Neural cell (in vitro differentiated cells): ENCODE results near the gene PLPPR5. TPM values are rescaled to one million over a fixed set of nuclear protein-coding genes. Genes with fewer than 3 reads are reported as not detected.
A peak's percentile ranks its signal among the peaks of the same experiment; 100 is the strongest.

Experiments
- H2AFZ ChIP-seq: fragments of 200-600, 300-800 bp; sonication (generic), shearing (Covaris generic); 2 replicates; pipeline ENCODE4 v1.6.0; 2014; ENCODE audit warnings: low read depth, mild to moderate bottlenecking, antibody characterized with exemption, low read length, moderate library complexity
- H3F3A ChIP-seq: fragments of 200-600 bp; shearing (Covaris generic); 2 replicates; pipeline ENCODE4 v1.6.1; 2016; ENCODE audit warnings: mild to moderate bottlenecking, moderate library complexity, mixed read lengths, antibody characterized with exemption, low read length; ENCODE audit not compliant: insufficient read depth, poor library complexity, severe bottlenecking
- H3K27ac ChIP-seq: fragments of 200-600, 300-800 bp; sonication (generic), shearing (Covaris generic); 2 replicates; pipeline ENCODE4 v1.5.1; 2014; ENCODE audit warnings: mild to moderate bottlenecking, low read length, moderate library complexity
- H3K27me3 ChIP-seq: fragments of 300-800, 200-600 bp; sonication (generic), shearing (Covaris generic); 2 replicates; pipeline ENCODE4 v1.6.0; 2014; ENCODE audit warnings: mild to moderate bottlenecking, low read depth, low read length, moderate library complexity; ENCODE audit not compliant: insufficient read depth
- H3K36me3 ChIP-seq: fragments of 300-800, 200-600 bp; sonication (generic), shearing (Covaris generic); 2 replicates; pipeline ENCODE4 v1.5.1; 2014; ENCODE audit warnings: mild to moderate bottlenecking, antibody characterized with exemption, low read length, moderate library complexity; ENCODE audit not compliant: insufficient read depth
- H3K4me2 ChIP-seq: fragments of 300-800, 200-600 bp; sonication (generic), shearing (Covaris generic); 2 replicates; pipeline ENCODE4 v1.6.0; 2014; ENCODE audit warnings: mild to moderate bottlenecking, low read length
- H3K4me3 ChIP-seq: fragments of 300-800, 200-600 bp; sonication (generic), shearing (Covaris generic); 2 replicates; pipeline ENCODE4 v1.5.1; 2014; ENCODE audit warnings: mild to moderate bottlenecking, low read length, moderate library complexity
- H3K79me2 ChIP-seq: fragments of 200-600 bp; shearing (Covaris generic); replicated peaks from 2 replicates; pipeline ENCODE4 v1.6.0; 2014; ENCODE audit warnings: mild to moderate bottlenecking, low read length, moderate library complexity; ENCODE audit not compliant: insufficient read depth
- H3K9ac ChIP-seq: fragments of 300-800, 200-600 bp; sonication (generic), shearing (Covaris generic); 2 replicates; pipeline ENCODE4 v1.6.1; 2016; ENCODE audit warnings: mild to moderate bottlenecking, low read length, mixed read lengths
- H3K9me2 ChIP-seq: fragments of 200-600 bp; shearing (Covaris generic); 2 replicates; pipeline ENCODE4 v1.6.1; 2016; ENCODE audit warnings: mild to moderate bottlenecking, low read length, mixed read lengths; ENCODE audit not compliant: insufficient read depth
- H3K9me3 ChIP-seq: fragments of 200-600, 300-800 bp; sonication (generic), shearing (Covaris generic); 2 replicates; pipeline ENCODE4 v1.6.1; 2016; ENCODE audit warnings: mild to moderate bottlenecking, mixed run types, low read length, moderate library complexity, mixed read lengths
- H4K20me1 ChIP-seq: fragments of 200-600 bp; shearing (Covaris generic); 2 replicates; pipeline ENCODE4 v1.6.1; 2016; ENCODE audit warnings: mild to moderate bottlenecking, mixed run types; ENCODE audit not compliant: insufficient read depth
- EP300 ChIP-seq: fragments of 450-650 bp; conservative IDR thresholded peaks from 2 replicates; pipeline ENCODE4 v1.6.1; 2014; ENCODE audit warnings: antibody characterized with exemption, mild to moderate bottlenecking, moderate library complexity; ENCODE audit not compliant: poor library complexity, severe bottlenecking
- EZH2 ChIP-seq: fragments of 200-600, 300-800 bp; shearing (Covaris generic), sonication (generic); IDR thresholded peaks from 2 replicates; pipeline ENCODE4 v1.6.1; 2014; ENCODE audit warnings: antibody characterized with exemption, low read length, borderline replicate concordance, mild to moderate bottlenecking; ENCODE audit not compliant: insufficient read depth, poor library complexity, severe bottlenecking
- POLR2AphosphoS5 ChIP-seq: IDR thresholded peaks from 2 replicates; pipeline ENCODE4 v1.6.1; 2012
- RAD21 ChIP-seq: fragments of 450-650 bp; conservative IDR thresholded peaks from 2 replicates; pipeline ENCODE4 v1.6.1; 2014; ENCODE audit warnings: antibody characterized with exemption, mild to moderate bottlenecking, moderate library complexity
- SMC3 ChIP-seq: fragments of 450-650 bp; conservative IDR thresholded peaks from 2 replicates; pipeline ENCODE4 v1.6.1; 2014; ENCODE audit warnings: antibody characterized with exemption, mild to moderate bottlenecking, moderate library complexity; ENCODE audit not compliant: poor library complexity
- polyA plus RNA-seq: library from polyadenylated mRNA; depleted of rRNA; stranded (reverse); fragments of >200 nt; gene quantifications from 2 replicates; pipeline ENCODE4 v1.2.3, GENCODE V29; 2014
- TF ChIP-seq, protein P1 (sequence below): IDR thresholded peaks from 2 replicates; pipeline ENCODE4 v1.6.1; 2012; ENCODE audit warnings: borderline replicate concordance

PLPPR5 gene
- polyA plus RNA-seq, 1 donor from 2014 or later: 21.9 TPM

DNA sequence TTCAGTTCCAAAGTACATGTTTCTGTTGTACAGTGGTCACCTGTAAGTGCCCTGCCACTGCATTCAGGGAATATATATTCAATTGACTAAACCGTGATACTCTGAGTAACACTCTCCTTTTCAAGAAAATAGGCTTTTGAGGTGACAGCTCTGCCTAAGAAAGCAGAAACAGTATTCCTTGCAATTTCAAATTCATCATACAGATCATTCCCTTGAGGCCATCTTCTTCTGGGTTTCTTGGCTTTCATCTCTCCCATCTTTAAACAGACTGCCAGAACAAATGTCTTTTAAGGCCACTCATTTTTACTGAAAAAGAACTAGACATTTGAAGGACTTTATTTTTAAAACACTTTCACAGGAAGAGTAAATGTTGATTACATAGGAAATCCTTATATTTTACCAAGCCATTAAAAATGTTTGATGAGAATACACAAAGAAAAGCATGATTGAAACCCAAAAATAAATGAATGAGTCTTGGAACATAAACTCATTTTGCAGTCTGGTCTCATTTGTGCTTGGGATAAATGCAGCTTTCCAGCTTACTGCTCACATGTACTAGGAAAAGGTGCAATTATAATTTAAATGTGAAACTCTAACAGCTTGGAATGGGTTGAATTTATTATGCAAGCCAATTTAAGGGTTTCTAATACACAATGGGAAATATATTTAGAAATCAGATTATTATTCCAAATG lies 34.7 kb downstream of the PLPPR5 start:
- Histone ChIP-seq H3K9me2 (no peaks in the 10 kb centered on the region), H3K36me3 (no peaks in the 10 kb centered on the region), H3F3A (no peaks in the 10 kb centered on the region), H3K27ac (peak overlapping the region; percentile 79), H3K79me2 (no peaks in the 10 kb centered on the region), H3K4me2 (peak overlapping the region; percentile 74), H3K9ac (peak overlapping the region; percentile 2), H3K9me3 (no peaks in the 10 kb centered on the region), H4K20me1 (no peaks in the 10 kb centered on the region), H3K4me3 (peak overlapping the region; percentile 26), H2AFZ (no peak overlapping the region), H3K27me3 (no peaks in the 10 kb centered on the region)
- TF ChIP-seq RAD21 (no peak), EZH2 (no peak), EP300 (peak; percentile 70), SMC3 (no peak), POLR2AphosphoS5 (peak; percentile 70)
- TF ChIP-seq, protein P1, sequence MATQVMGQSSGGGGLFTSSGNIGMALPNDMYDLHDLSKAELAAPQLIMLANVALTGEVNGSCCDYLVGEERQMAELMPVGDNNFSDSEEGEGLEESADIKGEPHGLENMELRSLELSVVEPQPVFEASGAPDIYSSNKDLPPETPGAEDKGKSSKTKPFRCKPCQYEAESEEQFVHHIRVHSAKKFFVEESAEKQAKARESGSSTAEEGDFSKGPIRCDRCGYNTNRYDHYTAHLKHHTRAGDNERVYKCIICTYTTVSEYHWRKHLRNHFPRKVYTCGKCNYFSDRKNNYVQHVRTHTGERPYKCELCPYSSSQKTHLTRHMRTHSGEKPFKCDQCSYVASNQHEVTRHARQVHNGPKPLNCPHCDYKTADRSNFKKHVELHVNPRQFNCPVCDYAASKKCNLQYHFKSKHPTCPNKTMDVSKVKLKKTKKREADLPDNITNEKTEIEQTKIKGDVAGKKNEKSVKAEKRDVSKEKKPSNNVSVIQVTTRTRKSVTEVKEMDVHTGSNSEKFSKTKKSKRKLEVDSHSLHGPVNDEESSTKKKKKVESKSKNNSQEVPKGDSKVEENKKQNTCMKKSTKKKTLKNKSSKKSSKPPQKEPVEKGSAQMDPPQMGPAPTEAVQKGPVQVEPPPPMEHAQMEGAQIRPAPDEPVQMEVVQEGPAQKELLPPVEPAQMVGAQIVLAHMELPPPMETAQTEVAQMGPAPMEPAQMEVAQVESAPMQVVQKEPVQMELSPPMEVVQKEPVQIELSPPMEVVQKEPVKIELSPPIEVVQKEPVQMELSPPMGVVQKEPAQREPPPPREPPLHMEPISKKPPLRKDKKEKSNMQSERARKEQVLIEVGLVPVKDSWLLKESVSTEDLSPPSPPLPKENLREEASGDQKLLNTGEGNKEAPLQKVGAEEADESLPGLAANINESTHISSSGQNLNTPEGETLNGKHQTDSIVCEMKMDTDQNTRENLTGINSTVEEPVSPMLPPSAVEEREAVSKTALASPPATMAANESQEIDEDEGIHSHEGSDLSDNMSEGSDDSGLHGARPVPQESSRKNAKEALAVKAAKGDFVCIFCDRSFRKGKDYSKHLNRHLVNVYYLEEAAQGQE: peak; percentile 96

DNA sequence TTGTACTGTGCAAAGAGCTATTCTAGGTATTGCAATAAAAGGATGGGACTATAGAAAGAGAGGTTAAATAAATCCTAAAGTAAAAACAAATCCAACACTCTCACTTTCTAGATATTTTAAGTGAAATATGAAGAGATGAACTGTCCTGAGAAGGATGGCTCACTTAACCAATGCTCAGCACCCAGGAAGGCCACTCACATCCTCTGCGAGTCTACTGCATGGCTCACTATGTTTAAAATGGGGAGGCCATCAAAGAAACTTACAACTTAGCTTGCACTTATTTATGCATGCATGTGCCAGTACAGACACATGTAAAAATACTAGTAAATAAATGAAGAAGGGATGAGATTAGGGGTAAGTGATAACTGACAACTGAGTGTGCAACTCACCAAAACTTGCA lies 37.5 kb downstream of the PLPPR5 start:
- H3K9ac ChIP-seq: no peak overlapping the region
- no peaks in the 10 kb centered on the region for H3K9me2 ChIP-seq
- no peak for TF ChIP-seq SMC3
- TF ChIP-seq, protein P1: no peak
- no peaks in the 10 kb centered on the region for H3K27me3 ChIP-seq
- no peaks in the 10 kb centered on the region for H3K36me3 ChIP-seq
- H3K4me2 ChIP-seq: no peak overlapping the region
- no peak overlapping the region for H3K27ac ChIP-seq
- H3K79me2 ChIP-seq: no peaks in the 10 kb centered on the region
- no peaks in the 10 kb centered on the region for H3F3A ChIP-seq
- H3K9me3 ChIP-seq: no peaks in the 10 kb centered on the region
- H3K4me3 ChIP-seq: no peak overlapping the region
- H2AFZ ChIP-seq: no peak overlapping the region
- no peaks in the 10 kb centered on the region for H4K20me1 ChIP-seq
